Measurements from ENCODE around the gene LRRC3.

DNA sequence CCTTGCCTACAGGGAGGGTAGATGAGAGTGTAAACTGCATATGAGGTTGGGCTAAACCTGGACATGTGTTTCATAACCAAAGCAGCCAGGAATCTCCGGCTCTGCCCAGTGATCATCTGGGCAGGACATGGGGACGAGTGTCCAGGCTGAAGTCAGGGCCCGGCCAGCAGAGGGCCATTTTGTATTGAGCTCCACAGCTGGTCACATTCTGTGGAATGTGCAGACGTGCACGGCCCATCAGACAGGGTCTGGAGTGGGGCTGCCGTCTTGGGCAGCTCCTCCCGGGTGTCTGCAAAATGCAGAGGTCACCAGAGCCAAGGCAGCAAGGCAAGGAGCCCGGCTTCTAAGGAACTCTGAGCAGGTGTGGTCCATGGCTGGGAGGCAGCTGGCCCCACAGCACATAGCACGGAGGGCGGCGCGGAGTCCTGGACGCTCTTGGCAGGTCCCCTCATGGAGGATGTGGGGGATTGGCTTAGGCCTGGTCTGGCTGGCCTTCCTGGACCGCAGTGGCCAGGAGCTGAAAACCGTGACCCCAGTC is 6.2 kb downstream of the LRRC3 start:
- TF ChIP-seq EP300 (IDR thresholded peaks at IDR 0.05) (no peak), POLR2A (IDR thresholded peaks at IDR 0.05) (no peak)
- TF ChIP-seq, protein P1, sequence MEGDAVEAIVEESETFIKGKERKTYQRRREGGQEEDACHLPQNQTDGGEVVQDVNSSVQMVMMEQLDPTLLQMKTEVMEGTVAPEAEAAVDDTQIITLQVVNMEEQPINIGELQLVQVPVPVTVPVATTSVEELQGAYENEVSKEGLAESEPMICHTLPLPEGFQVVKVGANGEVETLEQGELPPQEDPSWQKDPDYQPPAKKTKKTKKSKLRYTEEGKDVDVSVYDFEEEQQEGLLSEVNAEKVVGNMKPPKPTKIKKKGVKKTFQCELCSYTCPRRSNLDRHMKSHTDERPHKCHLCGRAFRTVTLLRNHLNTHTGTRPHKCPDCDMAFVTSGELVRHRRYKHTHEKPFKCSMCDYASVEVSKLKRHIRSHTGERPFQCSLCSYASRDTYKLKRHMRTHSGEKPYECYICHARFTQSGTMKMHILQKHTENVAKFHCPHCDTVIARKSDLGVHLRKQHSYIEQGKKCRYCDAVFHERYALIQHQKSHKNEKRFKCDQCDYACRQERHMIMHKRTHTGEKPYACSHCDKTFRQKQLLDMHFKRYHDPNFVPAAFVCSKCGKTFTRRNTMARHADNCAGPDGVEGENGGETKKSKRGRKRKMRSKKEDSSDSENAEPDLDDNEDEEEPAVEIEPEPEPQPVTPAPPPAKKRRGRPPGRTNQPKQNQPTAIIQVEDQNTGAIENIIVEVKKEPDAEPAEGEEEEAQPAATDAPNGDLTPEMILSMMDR (IDR thresholded peaks at IDR 0.05) = no peak

All from suprapubic skin (tissue), 3 donors.